ENCODE results near the gene FBXO42. TPM values are rescaled to one million over a fixed set of nuclear protein-coding genes. Genes with fewer than 3 reads are reported as not detected.

Gene FBXO42
- total and polyA plus RNA-seq, 9 of the 15 experiments (the other 6 are each of a cell fraction or from before 2014, with no cell fraction given) = 7.2 to 24.8 (median 17.4) TPM

DNA sequence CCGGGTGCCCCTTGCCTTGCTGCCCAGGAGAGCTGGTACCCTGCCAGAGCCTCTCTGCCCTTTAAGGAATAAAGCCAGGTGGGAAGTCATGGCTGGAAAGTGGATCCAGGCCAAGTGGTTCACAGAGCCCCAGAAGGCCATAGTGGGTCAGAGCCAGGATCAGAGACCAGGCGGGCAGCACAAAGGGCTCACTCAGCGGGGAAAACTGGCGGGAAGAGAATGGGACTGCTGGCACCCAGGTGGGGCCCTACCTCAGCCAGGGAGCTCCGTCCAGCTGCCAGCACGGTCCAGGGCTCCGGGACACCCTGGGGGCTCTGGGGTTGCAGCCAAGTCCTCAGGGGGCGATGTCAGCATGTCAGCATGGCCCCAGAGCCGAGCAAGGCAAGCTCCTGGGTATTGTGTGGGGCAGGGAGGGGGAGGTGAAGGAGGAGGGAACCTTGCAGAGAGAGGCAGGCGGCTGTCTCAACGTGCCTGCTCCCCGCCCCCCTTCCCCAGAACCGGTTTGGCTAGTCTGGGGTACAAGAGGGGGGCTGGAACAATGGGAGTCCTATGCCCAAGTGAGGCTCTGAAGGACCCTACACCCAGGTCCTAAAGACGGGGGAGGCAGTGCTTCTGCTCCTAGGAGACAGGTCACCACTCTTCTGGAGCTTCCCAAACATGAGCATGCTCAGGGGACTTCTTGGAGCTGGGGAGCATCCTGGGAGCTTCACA is 139.9 kb downstream of the FBXO42 start, which contains the start of gene ARHGEF19:
ARHGEF19 (minus strand) TSS at position 402 of the 711 bp plus-strand sequence. CDS start 3,598 bp downstream, outside the sequence.
- Histone ChIP-seq H4K20me1 (replicated peaks; ENCODE audit: control insufficient read depth, insufficient read depth, low read length) (no peaks in the 10 kb centered on the region), H3K9me1 (ENCODE audit: control insufficient read depth, insufficient read depth, low read length) (peaks cover 3% of the 10 kb centered on the region), H3K9ac (ENCODE audit: insufficient read depth in 1 of 2, low read depth in 2 of 2, low read length in 2 of 2) (peak within 1 kb of the TSS in 1 of 2 experiments; percentile 53; a peak in 2 of 4 replicates), H3K79me2 (ENCODE audit: control insufficient read depth, insufficient read depth, low read length) (no peaks in the 10 kb centered on the region), H3K4me1 (replicated peaks in 1 of 2; ENCODE audit: control insufficient read depth in 2 of 2, insufficient read depth in 2 of 2, low read length in 2 of 2) (peaks cover 25 to 47% of the 10 kb centered on the region in 2 experiments), H3K9me3 (replicated peaks; ENCODE audit: control insufficient read depth, insufficient read depth, low read depth, low read length) (no peaks in the 10 kb centered on the region), H3K4me3 (no peak within 1 kb of the TSS), H2AFZ (ENCODE audit: low read depth, low read length) (no peak within 1 kb of the TSS), H3K36me3 (ENCODE audit: control insufficient read depth, insufficient read depth, low read length) (no peaks in the 10 kb centered on the region), H3K27me3 (ENCODE audit: control insufficient read depth in 2 of 2, insufficient read depth in 2 of 2, low read length in 2 of 2) (no peaks in the 10 kb centered on the region), H3K4me2 (ENCODE audit: insufficient read depth, low read length) (no peak within 1 kb of the TSS), H3K27ac (ENCODE audit: extremely low read depth, low read depth, low read length) (no peak within 1 kb of the TSS)
- FAIRE-seq (no peak), DNase-seq (ENCODE audit: extremely low read depth in 1 of 4, low spot score in 3 of 4) (no peak), ATAC-seq (no peak)
- BruUV-seq (replicated peaks) = no TSS peak
- ChIA-PET POLR2A (interaction anchor here (0.6 to 1.5 kb wide), 3 partner anchors 10 to 362 kb away, joined by 3 to 4 read pairs (median 4); partner anchors contain the start of gene CPLANE2), CTCF (ENCODE audit: low intra/inter-chr PET ratio) (no interaction called here)
- 26% methylated on average over 13 of the region's 14 CpGs for WGBS (ENCODE audit: insufficient coverage, low coverage, missing lambda C conversion rate)
- TF ChIP-seq ARNT (IDR thresholded peaks at IDR 0.05) (no peak), CBX3 (IDR thresholded peaks at IDR 0.05; ENCODE audit: borderline replicate concordance in 1 of 2, low read length in 2 of 2) (no peak), NRF1 (conservative IDR thresholded peaks at IDR 0.05 in 1 of 2, IDR thresholded peaks at IDR 0.05 in 1 of 2) (peak; percentile 59 to 68), SRSF1 (IDR thresholded peaks at IDR 0.05; ENCODE audit: low read depth, low read length) (no peak), TGIF2 (CRISPR knock-in tag; IDR thresholded peaks at IDR 0.05) (no peak)
- TF ChIP-seq, protein P1, sequence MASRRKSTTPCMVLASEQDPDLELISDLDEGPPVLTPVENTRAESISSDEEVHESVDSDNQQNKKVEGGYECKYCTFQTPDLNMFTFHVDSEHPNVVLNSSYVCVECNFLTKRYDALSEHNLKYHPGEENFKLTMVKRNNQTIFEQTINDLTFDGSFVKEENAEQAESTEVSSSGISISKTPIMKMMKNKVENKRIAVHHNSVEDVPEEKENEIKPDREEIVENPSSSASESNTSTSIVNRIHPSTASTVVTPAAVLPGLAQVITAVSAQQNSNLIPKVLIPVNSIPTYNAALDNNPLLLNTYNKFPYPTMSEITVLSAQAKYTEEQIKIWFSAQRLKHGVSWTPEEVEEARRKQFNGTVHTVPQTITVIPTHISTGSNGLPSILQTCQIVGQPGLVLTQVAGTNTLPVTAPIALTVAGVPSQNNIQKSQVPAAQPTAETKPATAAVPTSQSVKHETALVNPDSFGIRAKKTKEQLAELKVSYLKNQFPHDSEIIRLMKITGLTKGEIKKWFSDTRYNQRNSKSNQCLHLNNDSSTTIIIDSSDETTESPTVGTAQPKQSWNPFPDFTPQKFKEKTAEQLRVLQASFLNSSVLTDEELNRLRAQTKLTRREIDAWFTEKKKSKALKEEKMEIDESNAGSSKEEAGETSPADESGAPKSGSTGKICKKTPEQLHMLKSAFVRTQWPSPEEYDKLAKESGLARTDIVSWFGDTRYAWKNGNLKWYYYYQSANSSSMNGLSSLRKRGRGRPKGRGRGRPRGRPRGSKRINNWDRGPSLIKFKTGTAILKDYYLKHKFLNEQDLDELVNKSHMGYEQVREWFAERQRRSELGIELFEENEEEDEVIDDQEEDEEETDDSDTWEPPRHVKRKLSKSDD (conservative IDR thresholded peaks at IDR 0.05; ENCODE audit: low read length) = no peak
- TF ChIP-seq, protein P2, sequence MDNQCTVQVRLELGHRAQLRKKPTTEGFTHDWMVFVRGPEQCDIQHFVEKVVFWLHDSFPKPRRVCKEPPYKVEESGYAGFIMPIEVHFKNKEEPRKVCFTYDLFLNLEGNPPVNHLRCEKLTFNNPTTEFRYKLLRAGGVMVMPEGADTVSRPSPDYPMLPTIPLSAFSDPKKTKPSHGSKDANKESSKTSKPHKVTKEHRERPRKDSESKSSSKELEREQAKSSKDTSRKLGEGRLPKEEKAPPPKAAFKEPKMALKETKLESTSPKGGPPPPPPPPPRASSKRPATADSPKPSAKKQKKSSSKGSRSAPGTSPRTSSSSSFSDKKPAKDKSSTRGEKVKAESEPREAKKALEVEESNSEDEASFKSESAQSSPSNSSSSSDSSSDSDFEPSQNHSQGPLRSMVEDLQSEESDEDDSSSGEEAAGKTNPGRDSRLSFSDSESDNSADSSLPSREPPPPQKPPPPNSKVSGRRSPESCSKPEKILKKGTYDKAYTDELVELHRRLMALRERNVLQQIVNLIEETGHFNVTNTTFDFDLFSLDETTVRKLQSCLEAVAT (IDR thresholded peaks at IDR 0.05) = no peak
- in situ Hi-C loops (cut with MboI) = no loop called here
- intact Hi-C loops (cut with micrococcal nuclease) = no loop called here

All from K562 (cell line).